ENCODE measurements around the gene SLC27A4. TPM values are rescaled to one million over a fixed set of nuclear protein-coding genes. Genes with fewer than 3 reads are reported as not detected.

SLC27A4 gene
- total RNA-seq, 1 donor from 2014 or later = 46.8 TPM

DNA sequence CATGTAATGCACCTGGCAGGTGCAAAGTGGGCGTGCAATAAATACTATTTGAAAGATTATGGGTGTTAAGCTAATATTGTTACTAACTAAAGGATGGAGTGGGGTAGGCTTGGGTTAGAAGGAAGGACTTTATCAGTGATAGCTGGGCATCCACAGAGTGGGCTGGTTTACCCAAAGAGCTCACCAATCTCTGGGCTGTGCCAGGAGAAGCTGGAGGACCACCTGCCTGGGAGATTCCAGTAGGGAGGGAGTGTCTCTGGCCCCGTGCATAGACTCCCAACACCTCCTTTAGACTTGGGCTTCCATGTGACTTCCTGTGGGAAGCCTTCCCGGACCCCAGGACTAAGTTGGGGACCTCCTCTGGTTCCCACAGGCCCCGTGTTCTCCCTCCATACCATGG is 25.2 kb downstream of the SLC27A4 start:
- no peak for DNase-seq (ENCODE audit: low read depth in 2 of 2)

DNA sequence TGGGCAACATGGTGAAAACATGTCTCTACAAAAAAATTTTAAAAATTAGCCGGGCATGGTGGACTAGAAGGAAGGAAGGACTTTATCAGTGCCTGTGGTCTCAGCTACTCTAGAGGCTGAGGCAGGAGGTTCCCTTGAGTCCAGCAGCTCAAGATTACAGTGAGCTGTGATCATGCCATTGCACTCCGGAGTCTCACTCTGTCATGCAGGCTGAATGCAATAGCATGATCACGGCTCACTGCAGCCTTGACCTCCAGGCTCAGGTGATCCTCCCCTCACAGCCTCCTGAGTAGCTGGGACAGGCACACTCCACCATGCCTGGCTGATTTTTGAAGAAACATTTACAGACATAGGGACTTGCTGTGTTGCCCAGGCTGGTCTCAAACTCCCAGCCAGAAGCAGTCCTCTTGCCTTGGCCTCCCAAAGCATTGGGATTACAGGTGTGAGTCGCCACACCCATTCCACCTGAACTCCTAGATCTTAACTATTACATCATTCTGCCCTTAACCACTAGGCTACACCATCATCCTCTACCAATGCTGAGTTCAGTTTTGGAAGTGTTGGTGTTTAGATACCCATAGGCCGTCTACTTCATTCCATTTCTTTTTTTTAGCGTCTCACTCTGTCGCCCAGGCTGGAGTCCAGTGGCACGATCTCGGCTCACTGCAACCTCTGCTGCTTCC is 28.8 kb downstream of the SLC27A4 start:
- DNase-seq (ENCODE audit: low read depth in 2 of 2) = no peak

DNA sequence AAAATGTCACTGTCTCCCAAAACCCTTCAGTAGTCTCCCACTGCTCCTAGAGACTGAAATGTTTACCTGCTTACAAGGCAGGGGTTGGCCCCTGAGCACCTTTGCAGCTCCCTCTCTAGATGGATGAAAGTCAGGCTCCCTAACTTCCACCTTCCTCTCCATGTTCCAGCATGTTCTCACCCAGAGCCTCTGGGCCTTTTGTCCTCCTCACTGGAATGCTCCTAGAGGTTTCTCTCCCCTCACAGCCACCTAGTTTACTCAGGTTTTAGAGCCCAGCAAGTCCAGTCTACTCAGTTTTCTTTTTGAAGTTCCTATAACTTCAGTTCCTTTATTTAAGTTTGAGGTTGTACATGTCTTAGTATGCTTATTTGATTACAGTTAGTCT is 30.0 kb downstream of the SLC27A4 start:
- DNase-seq (ENCODE audit: low read depth in 2 of 2) = no peak

DNA sequence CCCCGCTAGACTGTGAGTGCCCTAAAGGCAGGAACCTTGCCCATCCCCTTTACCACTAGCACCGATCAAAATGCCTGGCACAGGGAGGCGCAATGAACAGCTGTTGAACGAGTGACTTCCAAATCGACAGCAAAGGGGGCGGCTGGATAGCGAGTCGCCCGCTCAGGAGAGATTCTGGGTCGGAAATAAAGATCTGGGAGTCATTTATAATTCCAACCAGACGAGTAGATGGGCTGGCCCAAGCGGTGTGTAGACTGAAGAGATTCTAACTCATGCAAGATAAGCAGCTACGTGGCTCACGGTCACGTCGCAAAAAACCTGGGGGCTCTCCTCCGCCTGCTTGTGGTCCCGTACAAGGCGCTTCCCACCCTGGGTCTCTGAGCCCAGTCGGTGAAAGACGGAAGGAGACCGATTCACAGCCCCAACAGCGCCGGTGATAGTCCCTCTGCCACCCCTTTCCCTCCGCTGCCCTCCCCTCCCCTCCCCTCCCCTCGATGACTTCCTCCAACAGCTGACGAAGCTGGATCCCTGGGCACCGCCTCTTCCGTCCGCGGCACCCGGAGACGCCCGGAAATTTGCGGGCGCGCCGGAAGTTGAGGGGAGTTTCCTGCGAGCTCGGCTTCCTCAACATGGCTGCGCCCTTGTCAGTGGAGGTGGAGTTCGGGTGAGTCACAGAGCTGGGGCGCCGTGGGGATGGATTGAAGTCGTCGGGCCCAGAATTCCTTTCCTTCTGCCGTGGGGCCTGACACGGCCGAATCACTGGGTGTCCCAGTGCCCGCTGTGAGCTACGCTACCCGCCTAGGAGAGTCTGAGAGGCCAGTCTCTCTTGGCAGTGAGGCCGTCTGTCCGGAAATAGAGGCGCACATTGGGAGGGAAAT is 30.7 kb downstream of the SLC27A4 start, which contains the start of gene URM1:
Gene URM1 (plus strand): TSS at position 623 of the 878 bp plus-strand sequence. CDS start 7 bp downstream, at position 630.
- DNase-seq (ENCODE audit: low read depth in 2 of 2) = peak; percentile 96 to 97

DNA sequence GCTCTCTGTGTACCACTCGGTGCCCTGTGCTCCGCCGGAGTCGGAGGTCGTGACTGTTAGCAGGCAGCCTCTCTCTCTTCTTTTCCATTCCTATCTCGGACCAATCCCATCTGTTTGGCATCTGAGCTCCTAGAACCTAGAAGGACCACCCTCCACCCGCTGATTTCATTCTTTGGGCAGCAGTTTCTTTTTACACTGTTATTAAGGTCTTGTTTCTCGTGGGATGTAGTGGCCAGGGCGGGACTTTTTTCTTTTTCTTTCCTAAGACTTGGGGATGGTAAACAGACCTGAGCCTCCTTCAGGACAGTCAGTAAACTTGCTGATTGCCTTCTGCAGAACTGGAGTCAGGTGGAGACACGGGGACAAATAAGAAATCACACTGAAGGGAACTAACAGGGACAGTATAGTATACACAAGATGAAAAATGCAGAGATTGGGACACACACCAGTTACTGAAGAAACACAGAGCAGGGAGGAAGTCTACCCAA is 31.3 kb downstream of the SLC27A4 start:
- DNase-seq (ENCODE audit: low read depth in 2 of 2) = peak in 1 of 2 donors; percentile 34

DNA sequence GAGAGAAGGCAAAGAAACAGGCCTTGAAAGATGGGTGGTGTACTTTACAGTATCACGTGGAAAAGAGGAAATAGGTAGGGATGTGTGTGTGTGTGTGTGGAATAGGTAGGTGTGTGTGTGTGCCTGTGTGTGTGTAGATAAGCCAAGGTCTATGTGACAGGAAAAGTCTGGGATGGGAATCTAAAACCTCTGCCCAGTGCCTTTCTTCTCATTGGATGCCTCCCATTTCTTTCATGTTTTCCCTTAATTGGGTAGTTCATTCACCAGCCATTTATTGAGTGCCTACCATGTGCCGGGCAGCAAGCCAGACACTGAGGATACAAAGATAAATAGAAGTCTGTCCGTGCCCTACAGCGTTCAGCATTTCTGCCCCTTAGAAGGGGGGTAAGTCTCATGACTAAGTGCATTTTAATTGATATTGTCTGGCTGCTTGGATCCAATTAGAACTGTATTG is 31.9 kb downstream of the SLC27A4 start:
- DNase-seq (ENCODE audit: low read depth in 2 of 2) = peak; percentile 29 to 92

DNA sequence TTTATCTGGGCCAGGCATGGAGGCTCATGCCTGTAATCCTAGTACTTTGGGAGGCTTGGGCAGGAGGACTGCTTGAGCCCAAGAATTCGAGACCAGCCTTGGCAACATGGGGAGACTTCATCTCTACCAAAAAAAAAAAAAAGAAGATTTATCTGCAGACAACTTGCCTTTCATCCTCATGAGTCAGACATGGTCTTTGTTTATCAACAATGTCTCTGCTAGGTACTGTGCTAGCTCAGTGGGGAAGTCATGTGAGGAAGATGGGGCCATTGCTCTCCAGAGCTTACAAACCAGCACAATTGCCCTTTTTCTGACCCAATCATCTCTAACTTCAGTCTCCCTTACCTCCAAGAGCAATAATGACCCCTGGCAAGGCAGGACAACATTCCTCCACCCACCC is 32.5 kb downstream of the SLC27A4 start:
- DNase-seq (ENCODE audit: low read depth in 2 of 2) = peak; percentile 50 to 64

DNA sequence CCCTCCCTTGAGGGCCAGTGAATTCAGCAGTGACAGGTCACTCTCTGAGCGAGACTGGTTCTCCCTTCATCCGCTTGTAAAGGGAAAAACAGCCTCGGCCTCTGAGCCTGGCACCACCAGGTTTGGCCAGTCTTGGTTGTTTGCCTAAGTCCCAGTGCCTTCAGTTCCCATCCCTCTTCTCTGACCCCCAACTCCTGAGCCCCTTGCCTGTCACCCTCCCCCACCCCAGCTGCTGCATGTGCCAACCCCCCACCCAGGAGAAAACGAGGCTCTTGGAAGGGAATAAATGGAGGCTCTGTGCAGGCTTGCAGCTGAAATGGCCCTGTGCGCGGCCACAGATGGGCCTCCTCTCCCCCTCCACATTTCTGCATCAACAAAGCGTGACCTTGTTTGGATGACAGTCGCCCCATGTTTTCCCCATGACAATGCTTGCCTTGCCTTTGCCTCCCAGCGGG is 33.9 kb downstream of the SLC27A4 start:
- no peak for DNase-seq (ENCODE audit: low read depth in 2 of 2)

DNA sequence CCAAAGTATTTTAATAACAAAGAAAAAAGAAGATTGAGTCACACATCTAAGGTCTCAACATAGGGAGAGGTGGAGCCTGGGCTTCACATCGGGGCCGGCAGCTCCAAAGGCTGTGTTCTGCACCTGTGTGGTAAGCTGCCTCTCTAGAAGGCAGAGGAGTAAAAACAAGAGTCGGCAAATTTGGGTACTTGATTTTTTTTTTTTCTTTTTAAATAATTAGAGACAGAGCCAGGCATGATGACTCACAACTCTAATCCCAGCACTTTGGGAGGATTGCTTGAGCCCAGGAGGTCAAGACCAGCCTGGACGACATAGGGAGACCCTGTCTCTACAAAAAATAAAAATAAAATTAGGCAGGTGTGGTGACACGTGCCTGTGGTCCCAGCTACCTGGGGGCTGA is 35.5 kb downstream of the SLC27A4 start:
- DNase-seq (ENCODE audit: low read depth in 2 of 2) = no peak

DNA sequence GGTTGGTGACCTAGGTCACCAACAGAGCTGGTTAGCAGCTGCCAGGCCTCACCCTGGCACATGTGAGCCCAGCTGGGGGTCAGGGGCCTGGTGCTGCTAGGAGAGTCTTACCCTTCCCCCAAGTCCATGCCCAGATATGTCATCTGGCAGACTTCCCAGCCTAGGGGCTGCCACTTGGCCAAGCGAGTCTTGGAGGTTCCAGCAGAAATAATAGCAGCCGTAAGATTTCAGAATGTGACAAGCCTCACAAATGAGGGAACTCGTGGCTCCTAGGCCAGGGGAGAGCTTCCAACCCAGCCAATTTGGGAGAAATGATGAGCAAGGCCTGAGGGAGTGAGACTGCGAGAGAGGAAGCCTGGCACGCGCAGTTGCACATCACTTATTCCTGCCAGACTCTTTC is 41.9 kb downstream of the SLC27A4 start:
- DNase-seq (ENCODE audit: low read depth in 2 of 2) = no peak

DNA sequence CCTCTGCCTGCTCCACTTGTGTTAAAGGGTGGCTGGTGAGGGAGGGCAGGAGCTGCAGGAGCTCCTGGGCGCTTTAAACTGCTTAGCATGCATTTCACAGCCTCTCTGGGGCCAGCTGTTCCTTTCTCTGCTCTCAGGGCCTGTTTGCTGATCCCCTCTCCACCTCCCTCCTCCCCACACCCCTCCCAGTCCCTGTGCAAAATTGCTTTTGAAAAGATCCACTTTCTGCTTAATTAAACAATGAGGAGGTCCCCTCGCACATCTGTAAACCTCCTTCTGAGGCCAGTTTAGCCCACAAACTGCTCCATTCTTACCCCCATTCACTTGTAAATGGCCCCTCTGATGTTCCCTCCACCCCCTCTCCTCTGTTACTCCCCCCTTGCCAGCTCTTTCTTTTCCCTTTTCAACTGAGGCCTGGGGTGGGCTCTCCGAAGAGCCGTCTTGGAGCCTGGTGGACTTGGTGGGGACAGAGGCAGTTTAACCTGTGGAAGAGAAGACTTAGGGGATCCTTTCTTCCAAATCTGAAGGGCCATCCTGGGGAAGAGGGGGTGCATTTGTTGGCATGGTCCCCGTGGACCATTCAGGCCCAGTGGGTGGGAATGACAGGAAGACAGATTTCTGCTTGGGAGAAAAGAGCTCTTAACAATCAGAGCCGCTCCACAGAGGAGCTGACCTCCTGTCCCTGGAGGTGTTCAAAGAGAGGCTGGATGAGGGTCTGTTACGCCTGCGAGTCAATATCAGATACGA is 42.9 kb downstream of the SLC27A4 start:
- no peak for DNase-seq (ENCODE audit: low read depth in 2 of 2)

DNA sequence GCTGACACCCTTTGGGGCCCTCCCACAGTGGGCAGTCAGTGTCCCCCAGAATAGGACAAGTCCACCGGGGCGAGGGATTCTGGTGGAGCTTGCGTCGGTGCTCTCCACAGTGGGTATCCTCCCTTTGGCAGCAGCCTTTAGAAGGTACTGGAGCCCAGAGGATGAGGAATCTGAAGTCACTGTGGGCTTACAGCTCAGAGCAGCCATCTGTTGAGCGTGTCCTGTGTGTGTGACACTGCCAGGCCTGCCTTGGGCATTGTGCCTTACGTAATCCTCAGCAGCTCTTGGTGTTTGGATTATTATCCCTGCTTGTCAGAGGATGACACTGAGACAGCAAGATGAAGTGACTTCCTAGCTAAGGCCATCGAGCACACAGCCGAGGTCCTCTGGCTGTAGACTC is 43.5 kb downstream of the SLC27A4 start:
- DNase-seq (ENCODE audit: low read depth in 2 of 2) = no peak

DNA sequence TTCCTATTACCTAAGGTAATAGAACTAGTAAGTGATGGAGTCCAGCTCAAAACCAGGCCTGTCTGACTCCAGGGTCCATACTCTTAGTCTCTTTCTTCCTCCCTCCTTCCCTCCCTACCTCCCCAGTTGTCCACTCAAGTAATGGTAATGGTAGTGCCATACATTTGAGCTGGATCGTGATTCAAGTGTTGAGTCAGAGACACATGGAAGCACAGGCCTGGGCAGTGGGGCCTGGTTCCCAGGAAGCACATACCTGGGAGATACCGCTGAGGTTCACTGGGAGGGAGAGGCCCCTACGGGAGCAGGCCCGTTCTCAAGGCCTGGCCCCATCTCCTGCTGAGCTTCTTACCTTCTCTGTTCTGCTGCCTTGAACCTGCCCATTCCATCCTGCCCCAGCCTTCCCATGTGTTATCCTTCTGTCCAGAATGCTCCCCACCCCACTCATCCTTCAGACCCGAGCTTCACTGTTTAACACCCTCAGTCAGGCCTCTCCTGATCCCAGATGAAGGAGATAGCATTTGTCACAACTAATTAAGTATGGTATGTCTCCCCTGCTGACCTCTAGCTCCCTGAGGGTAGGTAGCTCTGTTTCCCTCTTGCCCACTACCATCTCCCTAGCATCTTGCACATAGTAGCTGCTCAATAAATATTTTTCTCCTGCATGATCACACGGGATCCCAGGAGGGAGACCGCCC is 44.6 kb downstream of the SLC27A4 start:
- DNase-seq (ENCODE audit: low read depth in 2 of 2) = no peak

DNA sequence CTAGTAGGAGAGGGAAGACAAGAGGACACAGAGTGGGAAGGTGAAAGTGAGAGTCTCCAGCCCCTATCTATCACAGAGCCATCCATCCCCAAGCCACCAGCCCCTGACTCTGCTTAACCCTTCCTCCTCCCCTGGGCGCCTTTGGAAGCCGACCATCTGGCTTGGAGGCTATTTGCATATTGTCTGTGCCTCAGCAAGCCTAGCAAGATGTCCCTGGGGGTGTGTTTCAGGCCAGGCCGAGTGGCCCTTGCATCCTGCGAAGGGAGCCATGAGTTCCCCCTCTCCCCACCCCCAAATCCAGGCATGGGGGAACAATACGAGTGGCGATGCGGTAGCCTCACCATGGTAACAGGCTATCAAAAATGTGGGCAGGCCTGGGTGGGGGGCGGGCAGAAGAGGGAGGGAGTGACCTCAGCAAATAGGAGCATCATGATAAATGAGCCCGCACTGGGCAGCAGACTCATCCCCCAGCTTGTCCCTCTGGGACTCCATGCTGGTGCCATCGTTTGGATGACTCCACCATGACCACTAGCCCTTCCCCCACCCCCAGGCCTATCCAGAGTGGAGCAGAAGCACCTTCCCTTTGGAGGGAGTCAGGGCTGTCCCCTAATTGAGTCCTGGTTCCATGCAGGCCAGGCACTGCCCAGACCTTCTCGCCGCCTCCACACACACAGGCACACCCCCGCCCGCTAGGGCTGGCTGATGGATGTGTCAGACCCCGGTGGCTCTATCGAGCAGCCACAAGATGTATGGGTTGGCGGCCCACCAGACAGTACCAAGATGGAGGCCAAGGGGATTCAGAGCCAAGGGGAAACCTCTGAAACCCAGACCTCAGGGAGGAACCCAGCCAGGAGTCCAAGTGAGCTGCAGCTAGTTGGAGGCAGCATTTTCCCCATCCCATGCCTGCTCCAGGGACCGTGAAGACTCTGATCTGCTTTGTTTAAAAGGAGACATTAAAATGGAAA is 45.5 kb downstream of the SLC27A4 start:
- no peak for DNase-seq (ENCODE audit: low read depth in 2 of 2)

DNA sequence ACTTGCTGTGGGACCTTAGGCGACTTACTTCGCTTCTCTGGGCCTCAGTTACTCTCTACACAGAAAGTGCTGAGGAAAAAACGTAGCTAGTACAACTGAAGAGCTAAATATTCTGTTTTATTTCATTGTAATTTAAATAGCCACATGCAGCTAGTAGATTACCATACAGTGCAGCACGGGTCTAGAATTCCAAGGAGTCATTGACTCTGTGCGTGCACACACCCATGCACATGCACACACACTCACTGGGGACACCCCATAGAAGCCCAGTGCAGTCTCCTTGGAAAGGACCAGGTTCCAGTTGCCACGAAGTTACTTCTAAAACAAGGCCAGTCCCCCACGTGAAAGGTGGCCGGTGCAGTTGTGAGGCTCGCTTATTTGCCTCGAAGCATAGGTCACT is 47.8 kb downstream of the SLC27A4 start:
- no peak for DNase-seq (ENCODE audit: low read depth in 2 of 2)

DNA sequence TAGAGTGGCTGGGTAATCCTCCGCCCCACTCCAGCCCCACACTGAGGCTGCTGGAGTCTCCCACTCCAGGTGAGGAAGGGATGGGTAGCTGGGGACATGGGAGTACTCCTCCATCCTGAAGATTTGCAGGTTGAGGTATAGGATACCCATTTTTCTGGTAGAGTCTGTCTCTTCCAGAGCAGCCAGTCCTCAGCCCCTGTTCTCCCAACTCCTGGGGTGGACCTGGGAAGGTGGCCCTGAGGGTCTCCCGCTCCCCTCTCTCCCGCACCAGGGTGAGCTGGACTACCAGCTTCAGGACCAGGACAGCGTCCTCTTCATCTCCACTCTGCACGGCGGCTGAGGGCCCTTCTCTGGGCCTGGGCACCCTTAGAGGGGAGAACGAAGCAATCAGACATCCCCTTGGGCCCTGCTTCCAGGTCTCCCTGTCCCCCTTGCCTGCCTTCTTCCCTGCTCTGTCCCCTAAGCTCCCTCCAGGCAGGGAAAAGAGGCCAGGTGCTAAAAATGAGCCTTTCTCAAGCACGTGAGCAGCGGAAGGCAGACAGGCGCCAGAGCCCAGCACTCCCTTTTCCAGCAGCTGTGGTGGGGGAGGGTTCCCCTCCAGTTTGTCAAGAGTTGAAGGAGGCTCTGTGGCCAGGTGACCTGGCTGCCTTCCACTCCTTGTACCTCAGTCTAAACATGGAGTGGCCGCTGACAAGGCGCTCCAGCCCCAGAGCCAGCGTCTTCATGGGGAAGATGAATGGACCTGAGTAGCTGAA is 49.2 kb downstream of the SLC27A4 start:
- DNase-seq (ENCODE audit: low read depth in 2 of 2) = no peak

DNA sequence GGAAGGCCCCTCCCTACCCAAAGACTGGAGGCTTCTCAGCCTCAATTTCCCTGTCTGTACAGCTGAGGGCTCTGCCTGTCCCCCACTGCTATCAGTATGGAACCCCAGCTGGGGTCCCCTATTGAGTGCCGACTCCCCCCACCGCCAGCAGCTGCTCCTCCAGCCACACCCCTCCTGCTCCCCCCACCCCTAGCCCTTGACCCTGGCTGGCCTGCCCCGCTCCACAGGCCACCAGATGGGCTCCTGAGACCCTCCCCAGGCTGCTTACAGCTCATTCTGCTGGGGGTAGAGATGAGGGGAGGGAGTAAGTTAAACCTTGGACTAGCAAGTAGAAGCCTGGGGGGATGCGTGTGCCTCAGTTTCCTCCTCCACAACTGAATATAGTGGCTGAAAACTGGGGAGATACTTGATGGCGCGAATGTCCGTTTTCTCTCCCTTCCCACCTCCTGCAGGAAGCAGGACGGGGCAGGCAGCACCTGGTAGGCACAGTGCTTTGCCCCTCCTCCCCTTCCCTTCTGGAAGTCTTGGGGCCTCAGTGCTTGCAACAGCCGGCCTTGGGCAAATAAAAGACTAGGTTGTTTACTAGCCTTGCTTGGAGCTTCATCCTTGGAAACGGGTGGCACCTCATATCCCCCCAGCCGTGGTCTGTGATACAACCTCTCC is 50.0 kb downstream of the SLC27A4 start:
- no peak for DNase-seq (ENCODE audit: low read depth in 2 of 2)

DNA sequence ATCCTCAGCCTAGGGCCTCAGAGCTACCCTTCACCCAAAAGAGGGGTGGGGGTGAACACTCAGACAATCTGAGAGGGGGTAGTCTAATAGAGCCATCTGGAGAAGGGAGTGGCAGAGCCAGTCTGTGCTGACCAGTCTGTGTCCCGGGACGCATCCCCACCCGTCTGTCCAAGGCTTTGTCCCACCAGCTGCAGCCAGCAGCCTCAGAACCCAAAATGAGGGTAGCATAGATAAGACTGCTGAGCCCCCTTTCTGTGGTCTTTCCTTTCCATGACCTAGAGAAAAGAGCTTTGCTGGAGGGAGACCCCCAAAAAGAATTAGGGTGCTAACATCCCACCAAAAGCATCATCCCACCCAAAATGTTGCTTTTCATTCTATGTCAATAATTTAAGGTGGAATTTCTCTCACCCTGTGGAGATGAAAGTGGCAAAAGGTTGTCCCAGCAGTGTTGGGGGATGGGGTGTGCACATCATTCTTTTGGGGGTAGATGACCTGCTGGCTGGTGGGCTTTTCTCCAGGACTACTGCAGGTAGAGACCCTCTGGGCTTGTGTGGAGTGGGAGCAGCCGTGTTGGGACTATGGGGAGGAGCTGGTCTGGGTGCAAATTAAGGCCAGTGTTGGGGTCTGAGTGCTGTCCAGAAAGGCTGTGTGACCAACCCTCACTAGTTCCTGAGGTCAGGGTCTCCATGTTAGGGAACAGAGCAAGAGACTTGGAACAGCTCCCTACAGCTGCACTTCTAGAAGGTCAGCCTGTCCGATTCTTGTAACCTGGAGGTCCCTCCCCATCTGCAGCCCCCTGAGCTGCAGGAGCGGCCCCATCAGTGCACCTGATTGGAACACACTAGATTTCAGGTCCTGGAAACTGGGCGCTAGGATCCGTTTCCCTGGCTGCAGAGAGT is 50.7 kb downstream of the SLC27A4 start:
- no peak for DNase-seq (ENCODE audit: low read depth in 2 of 2)
